HG03442 (cell line): Measurements from ENCODE around the gene RINL.
A peak's percentile ranks its signal among the peaks of the same experiment; 100 is the strongest.
"Not testable (repeated sequence)": the region's sequence is repeated elsewhere in the genome, so short reads cannot be mapped to it uniquely, and the experiment has no call there.

Source experiments
- ATAC-seq: cut with Tn5 transposase; IDR thresholded peaks from one replicate; pipeline ENCODE4 v1.9.1; 2021; ENCODE audit warnings: mild to moderate bottlenecking, moderate library complexity; ENCODE audit not compliant: unreplicated experiment

Gene RINL

DNA sequence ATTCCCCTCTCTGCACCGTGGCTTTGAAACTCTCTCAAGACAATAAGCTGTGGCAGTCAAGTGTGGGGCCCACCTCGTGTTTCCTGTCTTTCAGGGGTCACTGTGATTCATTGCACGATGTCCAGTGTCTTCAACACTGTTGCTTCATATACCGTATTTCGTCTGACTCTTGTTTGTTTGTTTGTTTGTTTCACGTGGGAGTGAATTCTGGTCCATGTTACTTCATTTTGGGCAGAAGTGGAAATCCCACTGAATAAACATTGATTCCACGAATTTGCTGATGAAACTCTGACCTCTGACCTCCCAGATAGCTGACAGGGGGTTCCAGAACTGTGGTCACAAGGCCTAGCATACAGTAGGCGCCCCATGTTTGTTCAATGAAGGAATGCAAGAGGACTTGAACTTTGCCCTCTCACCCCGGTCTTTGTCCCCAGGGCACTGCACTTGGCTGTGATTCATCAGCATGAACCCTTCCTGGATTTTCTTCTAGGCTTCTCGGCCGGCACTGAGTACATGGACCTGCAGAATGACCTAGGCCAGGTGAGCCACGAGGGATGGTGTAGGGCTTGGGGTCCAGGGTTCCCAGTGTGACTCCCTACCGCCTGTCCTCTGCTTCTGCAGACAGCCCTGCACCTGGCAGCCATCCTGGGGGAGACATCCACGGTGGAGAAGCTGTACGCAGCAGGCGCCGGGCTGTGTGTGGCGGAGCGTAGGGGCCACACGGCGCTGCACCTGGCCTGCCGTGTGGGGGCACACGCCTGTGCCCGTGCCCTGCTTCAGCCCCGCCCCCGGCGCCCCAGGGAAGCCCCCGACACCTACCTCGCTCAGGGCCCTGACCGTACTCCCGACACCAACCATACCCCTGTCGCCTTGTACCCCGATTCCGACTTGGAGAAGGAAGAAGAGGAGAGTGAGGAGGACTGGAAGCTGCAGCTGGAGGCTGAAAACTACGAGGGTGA is 26.8 kb upstream of the RINL start:
- no peak for ATAC-seq

DNA sequence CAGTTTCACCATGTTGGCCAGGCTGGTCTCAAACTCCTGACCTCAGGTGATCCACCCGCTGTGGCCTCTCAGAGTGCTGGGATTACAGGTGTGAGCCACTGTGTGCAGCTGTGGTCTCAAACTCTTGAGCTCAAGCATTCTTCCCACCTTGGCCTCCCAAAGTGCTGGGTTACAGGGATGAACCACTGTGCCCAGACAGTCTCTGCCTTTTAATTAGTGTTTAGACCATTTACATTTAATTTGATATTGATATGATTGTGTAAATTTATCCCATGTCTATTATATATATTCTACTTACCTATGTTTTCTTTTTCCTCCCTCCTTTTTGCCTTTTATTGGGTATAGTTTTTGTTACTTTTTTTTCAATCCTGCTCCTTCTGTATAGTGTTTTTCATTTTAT is 23.6 kb upstream of the RINL start:
- ATAC-seq: no peak

DNA sequence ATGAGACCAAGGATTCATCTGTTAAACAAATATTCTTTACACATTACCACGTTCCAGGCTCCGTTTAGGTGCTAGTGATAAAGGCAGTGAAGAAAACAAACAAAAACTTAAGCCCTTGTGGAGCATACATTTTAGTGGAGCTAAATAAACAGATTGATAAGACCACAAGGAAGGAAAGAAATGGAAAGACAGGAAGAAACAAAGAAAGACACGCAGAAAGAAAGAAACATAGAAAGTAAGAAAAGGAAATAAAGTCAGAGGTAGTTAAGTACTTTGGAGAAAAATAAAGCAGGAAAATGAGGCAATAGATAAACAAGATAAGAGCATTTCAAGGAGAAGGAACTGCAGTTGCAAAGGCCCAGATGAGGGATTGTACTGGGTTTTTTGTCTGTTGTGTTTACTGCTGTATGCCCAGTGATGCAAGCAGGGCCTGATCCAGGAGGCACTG is 22.7 kb upstream of the RINL start:
- ATAC-seq: no peak

DNA sequence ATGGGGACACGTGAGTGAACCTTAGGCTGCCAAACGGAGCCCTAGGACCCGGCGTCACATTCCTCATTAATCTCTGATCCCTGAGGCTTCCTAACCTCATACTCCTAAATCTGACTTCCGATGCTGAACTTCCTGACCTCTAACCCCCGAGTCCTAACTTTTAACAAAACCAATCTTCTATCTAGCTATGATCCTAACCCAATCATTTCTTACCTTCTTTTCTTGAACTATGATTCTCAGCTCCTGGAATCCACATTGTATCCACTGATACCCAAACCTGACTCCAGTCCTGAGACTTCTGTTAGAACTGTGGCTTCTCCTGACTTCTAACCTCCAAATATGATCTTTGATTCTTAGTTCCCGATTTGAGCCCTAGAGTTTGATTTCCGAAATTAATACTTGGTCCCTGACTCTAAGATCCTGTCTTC is 22.1 kb upstream of the RINL start:
- no peak for ATAC-seq

GRCh38 chr19:38899447-38900201 is 21.5 kb upstream of the RINL start, which contains the start of the genes NFKBIB and SIRT2:
TSS of gene NFKBIB (plus strand) at chr19:38899969. CDS start at chr19:38900033, 64 bp downstream.
TSS of gene SIRT2 (minus strand) at chr19:38899618. CDS start at chr19:38899521, 97 bp downstream.
- peak; percentile 85 for ATAC-seq

GRCh38 chr19:38898788-38899446 is 20.8 kb upstream of the RINL start:
- ATAC-seq: no peak

DNA sequence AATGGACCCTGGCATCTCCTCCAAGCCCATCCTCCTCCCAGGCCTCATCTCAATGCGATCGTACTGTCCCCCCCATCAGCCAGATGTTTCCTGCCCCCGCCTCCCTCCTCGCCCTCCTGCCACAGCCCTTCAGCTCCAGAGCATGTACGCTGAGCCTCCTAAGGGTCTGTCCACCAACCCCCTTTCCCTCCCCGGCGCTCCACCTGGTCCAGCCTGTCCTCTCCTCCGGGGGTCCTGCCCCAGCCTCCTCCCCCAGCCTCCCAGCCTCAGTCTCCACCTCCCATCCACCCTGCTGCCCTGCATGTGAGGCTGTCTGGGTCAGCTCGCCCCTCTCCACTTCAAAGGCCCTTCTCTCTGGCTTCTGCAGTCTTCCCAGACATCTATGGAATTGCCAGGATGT is 16.9 kb upstream of the RINL start:
- ATAC-seq: no peak

DNA sequence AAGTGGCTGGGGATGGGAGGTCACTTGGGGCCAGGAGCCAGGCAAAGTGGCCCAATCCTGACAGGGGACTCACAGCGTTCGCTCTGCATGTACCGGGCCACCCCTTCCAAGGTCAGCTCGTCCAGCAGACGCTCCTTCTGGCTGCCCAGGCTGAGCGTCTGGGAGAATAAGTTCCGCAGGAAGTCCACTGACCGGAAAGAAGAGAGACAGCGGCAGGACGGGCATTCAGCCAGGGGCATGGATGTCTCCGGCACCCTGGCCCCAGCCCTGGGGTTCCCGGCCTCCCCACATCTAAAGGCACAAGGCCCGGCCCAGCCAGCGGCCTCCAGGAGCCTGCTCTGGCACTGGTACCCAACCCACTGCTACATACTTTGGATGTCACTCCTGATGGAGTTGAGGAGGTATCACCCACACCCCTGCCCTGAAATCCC is 15.3 kb upstream of the RINL start:
- no peak for ATAC-seq

DNA sequence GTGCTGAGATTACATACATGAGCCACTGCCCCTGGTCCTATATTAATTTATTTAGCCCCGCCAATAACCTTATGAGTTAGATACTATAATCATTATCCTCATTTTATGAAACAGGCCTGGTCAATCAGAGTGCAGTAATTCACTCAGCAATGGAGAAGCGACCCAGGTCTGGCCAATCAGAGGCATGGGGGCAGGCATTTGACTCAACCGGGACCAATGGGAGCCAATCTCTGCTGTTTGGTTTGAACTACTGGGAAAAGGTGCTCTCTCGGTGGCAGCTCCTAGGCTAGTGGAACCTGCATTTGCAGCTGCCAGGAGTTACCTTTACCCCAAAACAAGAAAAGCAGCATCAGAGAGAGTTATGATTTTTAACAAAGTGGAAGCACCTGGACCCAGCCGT is 14.8 kb upstream of the RINL start:
- no peak for ATAC-seq

DNA sequence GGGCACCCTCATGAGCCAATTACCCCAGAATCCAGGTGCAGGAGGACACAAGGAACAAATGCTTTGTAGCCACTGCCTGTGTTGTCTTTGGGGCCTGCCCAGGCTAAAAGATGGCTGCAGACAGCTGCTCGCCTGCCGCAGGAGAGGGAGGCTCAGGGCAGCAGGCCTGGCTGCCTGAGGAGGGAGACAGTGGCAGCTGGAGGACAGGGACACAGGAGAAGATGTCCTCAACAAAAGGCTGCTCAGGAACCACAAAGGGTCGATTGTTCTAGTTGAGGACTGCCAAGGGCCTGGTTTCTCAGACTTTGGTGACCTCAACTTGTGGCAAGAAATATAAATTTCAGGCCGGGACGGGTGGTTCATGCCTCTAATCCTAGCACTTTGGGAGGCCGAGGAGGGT is 13.7 kb upstream of the RINL start:
- no peak for ATAC-seq

DNA sequence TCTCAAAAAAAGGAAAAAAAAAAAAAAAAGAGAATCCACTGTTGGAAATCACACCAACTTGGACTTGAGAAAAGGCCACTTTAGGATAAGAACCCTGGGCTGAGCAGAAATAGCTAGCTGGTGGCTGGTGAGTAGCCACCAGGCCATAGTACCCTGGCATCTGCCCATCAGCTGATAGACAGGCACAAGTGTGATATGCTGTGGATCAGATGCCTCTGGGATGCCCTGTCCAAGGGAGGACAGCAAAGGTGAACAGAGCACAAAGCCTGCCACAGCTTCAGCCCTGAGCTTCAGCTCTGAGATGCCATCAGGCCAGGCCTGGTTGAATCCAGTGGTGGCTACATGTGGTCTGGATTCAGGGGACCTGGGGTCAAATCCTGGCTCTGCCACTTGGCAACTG is 12.6 kb upstream of the RINL start:
- ATAC-seq: no peak

DNA sequence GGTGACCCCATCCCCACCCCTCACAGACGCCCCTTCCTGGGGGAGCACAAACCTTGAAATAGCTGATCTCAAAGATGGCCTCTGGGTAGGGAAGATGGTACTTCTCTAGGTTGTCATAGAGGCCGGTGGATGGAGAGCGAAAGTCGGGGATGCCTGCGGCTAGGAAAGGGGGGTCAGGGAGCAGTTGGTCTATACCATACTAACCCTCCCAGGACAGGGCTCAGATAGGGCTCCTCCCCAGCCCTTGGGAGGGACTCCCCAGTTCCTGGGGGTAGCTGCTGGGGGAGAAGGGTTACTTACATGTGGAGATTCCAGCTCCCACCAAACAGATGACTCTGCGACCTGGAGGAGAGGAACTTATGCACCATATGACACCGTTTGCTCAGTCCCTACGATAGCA is 11.7 kb upstream of the RINL start:
- no peak for ATAC-seq

DNA sequence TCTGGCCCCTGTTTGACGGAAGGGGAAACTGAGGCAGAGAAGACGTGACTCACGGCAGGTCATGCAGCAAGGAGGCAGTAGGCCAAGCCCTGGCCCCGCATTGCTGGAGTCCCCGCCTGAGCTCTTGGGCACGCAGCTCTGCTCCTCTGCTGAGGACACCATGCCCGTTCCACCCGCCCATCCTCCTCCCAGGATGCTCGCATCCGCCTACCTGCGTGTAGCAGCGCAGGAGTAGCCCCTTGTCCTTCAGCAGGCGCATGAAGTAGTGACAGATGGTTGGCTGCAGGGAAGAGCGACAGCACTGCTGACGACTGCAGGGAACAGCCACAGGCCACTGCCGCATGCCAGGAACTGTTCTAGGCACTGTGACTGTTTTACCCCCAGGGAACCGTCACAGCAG is 10.8 kb upstream of the RINL start:
- ATAC-seq: no peak

DNA sequence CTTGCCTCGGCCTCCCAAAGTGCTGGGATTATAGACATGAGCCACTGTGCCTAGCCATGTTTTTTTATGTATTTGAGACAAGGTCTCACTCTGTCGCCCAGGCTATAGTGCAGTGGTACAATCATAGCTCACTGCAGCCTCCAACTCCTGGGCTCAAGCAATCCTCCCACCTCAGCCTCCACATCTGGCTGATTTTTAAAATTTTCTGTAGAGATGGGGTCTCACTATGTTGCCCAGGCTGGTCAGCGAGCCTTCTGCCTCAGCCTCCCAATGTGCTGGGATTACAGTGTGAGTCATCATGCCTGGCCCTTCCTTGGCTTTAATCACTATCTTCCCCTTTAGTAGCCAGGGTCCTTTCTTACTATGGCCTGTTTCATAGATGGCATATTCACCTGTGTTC is 6.6 kb upstream of the RINL start:
- not testable (repeated sequence) for ATAC-seq

DNA sequence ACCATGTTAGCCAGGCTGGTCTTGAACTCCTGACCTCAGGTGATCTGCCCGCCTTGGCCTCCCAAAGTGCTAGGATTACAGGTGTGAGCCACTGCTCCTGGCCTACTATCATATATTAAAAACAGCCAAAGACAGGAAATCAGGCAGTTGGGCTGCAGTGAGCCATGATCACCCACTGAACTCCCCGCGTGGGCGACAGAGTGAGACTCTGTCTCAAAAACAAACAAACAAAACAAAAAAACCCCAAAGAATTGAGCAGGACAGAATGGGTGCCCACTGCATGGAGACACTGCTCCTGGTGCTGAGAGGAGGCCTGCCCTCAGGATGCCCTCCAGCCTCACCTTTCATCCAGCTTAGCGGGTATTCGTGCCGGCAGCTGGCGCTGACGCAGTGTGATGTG is 5.2 kb upstream of the RINL start:
- ATAC-seq: no peak

- ATAC-seq: no peak
Measured at GRCh38 chr19:38880882-38881609, 3.0 kb upstream of the RINL start.

GRCh38 chr19:38880076-38880881 is 2.2 kb upstream of the RINL start:
- ATAC-seq: no peak

DNA sequence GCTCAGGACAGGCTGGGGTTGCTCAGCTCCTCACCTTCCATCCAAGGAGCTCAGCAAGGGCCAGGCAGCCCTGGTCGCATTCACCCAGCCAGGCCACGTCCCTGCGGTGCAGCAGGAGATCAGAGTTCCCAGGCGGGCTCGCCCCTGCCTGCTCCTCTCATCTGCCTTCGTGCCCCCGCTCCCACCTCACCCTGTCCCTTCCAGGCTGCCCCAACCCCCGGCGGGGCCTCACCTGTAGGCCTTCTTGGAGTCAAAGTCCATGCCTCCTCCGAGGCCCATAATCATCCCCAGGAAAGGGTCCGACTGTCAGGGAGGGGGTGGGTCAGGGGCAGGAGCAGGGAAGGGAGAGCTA is 1.3 kb upstream of the RINL start:
- ATAC-seq: no peak

DNA sequence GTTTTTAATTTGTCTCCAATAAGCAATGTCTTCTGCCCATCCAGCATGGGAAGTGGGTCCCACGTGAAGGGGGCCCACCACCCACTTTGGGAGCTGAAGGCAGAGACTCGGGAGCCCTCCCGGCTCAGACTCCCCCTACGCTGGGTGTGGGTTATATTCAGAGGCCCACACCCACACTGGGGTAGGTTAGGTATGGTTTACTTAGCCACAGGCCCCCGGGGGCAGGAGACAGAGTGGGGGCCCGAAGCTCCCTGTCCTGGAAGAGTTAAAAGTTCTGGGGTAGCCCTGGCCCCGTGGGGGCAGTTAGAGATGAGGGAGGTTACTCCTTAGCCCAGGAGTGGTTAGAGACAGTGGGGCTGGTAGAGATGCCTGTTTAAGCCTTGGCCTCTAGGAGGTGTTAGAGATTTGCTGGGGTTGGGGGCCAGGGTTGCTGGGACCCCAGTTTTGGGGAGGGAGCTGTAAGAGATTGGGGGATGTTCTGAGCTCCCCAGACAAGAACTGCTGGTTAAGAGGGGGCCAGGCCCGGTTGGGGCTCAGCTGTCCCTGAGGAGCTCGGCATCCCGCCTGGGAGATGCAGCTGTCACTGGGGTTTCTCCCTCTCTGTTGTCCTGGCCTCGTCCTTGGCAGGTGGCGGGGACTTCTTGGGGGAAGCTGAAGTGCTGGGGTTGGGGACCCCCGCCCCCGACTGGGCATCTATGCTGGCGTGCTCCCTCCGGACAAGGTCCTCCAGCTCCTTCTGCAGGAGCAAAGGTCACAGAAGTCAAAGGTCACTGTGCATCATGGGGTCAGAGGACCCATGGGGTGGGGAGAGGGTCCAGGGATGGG is 712 bp upstream of the RINL start:
- no peak for ATAC-seq
